Gastroesophageal sphincter (tissue), 3 donors: ENCODE measurements around the gene EEF1A2.

Experiments used
- POLR2A ChIP-seq, 2 donors: fragments of 450-650 bp; IDR thresholded peaks; one replicate each; pipeline ENCODE4 v1.6.1; 2017; ENCODE audit warnings: antibody characterized with exemption in 2 of 2, mild to moderate bottlenecking in 2 of 2, moderate library complexity in 1 of 2
- POLR2AphosphoS5 ChIP-seq: sonication (generic); formaldehyde crosslinking; IDR thresholded peaks from one replicate; pipeline ENCODE4 v1.6.1; 2017; ENCODE audit warnings: antibody characterized with exemption
- TF ChIP-seq, protein P1 (sequence below), 4 experiments: fragments of 200-600 bp in 2 of 4; fragments of 450-650 bp in 2 of 4; sonication (generic) in 1 of 4; IDR thresholded peaks; one replicate each; pipeline ENCODE4 v1.5.1; 2017 to 2019; ENCODE audit warnings: antibody characterized with exemption in 4 of 4, mild to moderate bottlenecking in 2 of 4, moderate library complexity in 2 of 4

DNA sequence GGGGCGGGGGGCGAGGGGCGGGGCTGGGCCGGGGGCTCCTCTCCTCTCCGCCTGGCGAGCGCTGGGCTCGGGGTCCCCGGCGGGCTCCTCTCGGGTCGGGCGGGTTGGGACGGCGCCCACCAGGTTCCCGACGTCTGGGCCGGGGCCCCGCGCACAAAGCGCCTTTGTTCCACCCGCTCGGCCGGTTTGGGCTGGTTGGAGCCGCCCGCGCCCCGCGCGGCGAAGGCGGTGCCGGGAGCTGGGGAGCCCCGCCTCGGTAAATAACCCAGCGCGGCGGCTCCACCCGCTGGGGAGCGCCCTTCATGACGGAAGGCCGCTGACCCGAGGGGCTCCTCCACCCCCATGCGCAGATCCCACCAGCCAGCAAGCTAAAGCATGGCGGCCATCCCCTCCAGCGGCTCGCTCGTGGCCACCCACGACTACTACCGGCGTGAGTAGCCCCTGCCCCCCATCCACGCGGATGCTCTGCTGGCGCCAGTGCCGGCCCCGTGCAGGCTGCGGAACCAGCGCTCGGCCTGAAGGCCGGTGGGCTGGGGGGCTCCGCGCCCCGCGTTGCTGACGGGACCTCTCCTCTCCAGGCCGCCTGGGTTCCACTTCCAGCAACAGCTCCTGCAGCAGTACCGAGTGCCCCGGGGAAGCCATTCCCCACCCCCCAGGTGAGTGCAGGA is 22.2 kb upstream of the EEF1A2 start:
- TF ChIP-seq, protein P1, sequence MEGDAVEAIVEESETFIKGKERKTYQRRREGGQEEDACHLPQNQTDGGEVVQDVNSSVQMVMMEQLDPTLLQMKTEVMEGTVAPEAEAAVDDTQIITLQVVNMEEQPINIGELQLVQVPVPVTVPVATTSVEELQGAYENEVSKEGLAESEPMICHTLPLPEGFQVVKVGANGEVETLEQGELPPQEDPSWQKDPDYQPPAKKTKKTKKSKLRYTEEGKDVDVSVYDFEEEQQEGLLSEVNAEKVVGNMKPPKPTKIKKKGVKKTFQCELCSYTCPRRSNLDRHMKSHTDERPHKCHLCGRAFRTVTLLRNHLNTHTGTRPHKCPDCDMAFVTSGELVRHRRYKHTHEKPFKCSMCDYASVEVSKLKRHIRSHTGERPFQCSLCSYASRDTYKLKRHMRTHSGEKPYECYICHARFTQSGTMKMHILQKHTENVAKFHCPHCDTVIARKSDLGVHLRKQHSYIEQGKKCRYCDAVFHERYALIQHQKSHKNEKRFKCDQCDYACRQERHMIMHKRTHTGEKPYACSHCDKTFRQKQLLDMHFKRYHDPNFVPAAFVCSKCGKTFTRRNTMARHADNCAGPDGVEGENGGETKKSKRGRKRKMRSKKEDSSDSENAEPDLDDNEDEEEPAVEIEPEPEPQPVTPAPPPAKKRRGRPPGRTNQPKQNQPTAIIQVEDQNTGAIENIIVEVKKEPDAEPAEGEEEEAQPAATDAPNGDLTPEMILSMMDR (IDR thresholded peaks at IDR 0.05) = peak in 2 of 4 experiments; percentile 20 to 30
- TF ChIP-seq POLR2A (IDR thresholded peaks at IDR 0.05) (no peak), POLR2AphosphoS5 (no peak)
